Gastrocnemius medialis (tissue), 4 donors: Measurements from ENCODE around the gene AFF3. TPM values are rescaled to one million over a fixed set of nuclear protein-coding genes. Genes with fewer than 3 reads are reported as not detected.

Experiments
- ATAC-seq, 2 donors: fragments of 150-250 bp; one replicate each; pipeline ENCODE4 v1.9.1; 2016
- DNase-seq, 2 donors: peaks; one replicate each; pipeline ENCODE4 v3.0.0-alpha.2; 2019
- H3K27ac ChIP-seq, 4 donors: fragments of 200-600 bp; sonication (generic); 1 replicate in 1 of 4; 2 replicates in 3 of 4; pipeline ENCODE4 v1.5.1; 2016 to 2018; ENCODE audit warnings: mild to moderate bottlenecking in 2 of 4, moderate library complexity in 1 of 4
- H3K27me3 ChIP-seq, 3 donors: fragments of 200-600 bp; sonication (generic) in 2 of 3; 1 replicate in 1 of 3; 2 replicates in 2 of 3; pipeline versions ENCODE4 v1.5.1 to v1.6.0; 2016 to 2019; ENCODE audit warnings: mild to moderate bottlenecking in 1 of 3, moderate library complexity in 1 of 3
- H3K36me3 ChIP-seq, 2 donors: fragments of 200-600 bp; sonication (generic) in 1 of 2; one replicate each; pipeline ENCODE4 v1.5.1; 2017 to 2018
- H3K4me1 ChIP-seq, 2 donors: fragments of 200-600 bp; sonication (generic) in 1 of 2; one replicate each; pipeline ENCODE4 v1.5.1; 2016 to 2017; ENCODE audit warnings: mild to moderate bottlenecking in 2 of 2
- H3K4me3 ChIP-seq, 4 donors: fragments of 200-600 bp; sonication (generic) in 3 of 4; 1 replicate in 1 of 4; 2 replicates in 3 of 4; pipeline ENCODE4 v1.5.1; 2016 to 2019; ENCODE audit warnings: mild to moderate bottlenecking in 2 of 4
- H3K9me3 ChIP-seq, 3 donors: fragments of 200-600 bp; sonication (generic) in 2 of 3; 1 replicate in 1 of 3; 2 replicates in 2 of 3; pipeline ENCODE4 v1.5.1; 2016 to 2019
- CTCF ChIP-seq, 5 experiments: fragments of 450-650 bp in 3 of 5; fragments of 200-600 bp in 2 of 5; sonication (generic) in 2 of 5; IDR thresholded peaks in 4 of 5; conservative IDR thresholded peaks in 1 of 5; 1 replicate in 4 of 5; 2 replicates in 1 of 5; pipeline ENCODE4 v1.5.1; 2016 to 2019; ENCODE audit warnings: antibody characterized with exemption in 5 of 5, mild to moderate bottlenecking in 3 of 5, moderate library complexity in 3 of 5
- POLR2A ChIP-seq, 2 donors: fragments of 450-650 bp; IDR thresholded peaks; one replicate each; pipeline ENCODE4 v1.6.1; 2017; ENCODE audit warnings: antibody characterized with exemption in 2 of 2, mild to moderate bottlenecking in 2 of 2, moderate library complexity in 2 of 2
- in situ Hi-C, 4 donors: fragments of 200-750 bp; cut with MboI; loops; one replicate each; pipeline versions ENCODE4 v1.15.0 to v1.8.0; 2017; ENCODE audit warnings: low sequenced_read_pairs in 4 of 4
- intact Hi-C: fragments of 100-400 bp; cut with DNase I; formaldehyde crosslinking; loops from one replicate; pipeline ENCODE4 v1.15.1; 2023; ENCODE audit warnings: low total_unique reads
- total RNA-seq, 4 donors: library from RNA; depleted of rRNA; stranded (reverse); fragments of >200 nt; gene quantifications; one replicate each; pipeline versions ENCODE4 v1.1.0 to v1.2.3, GENCODE V29; 2016

Gene AFF3
- total RNA-seq, 4 donors from 2014 or later: 0.22 to 0.55 (median 0.47) TPM

DNA sequence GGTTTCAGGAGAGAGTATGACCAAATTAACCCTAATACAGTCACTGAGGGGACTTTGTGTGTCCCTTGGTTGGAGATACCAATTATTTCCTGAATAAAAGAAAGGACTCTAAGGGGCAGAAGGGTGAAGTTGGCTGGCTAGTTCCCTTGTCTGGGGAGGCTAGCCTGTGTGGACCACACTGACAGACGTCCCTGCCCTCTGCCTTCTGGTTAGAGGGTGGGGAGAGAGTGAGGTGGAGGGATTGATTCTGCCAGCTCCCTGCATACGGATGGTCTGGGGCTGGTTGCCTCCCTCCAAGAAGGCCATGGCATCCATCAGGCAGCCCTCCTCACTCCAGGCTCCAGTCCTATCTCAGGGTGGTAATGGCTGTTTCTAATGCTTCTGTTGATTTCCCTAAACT, 37.4 kb upstream of the AFF3 start:
- Histone ChIP-seq H3K4me1 (no peaks in the 10 kb centered on the region), H3K9me3 (no peaks in the 10 kb centered on the region), H3K27me3 (no peaks in the 10 kb centered on the region), H3K36me3 (no peaks in the 10 kb centered on the region), H3K4me3 (no peak overlapping the region), H3K27ac (no peak overlapping the region)
- TF ChIP-seq POLR2A (IDR thresholded peaks at IDR 0.05) (no peak), CTCF (IDR thresholded peaks at IDR 0.05 in 4 of 5, conservative IDR thresholded peaks at IDR 0.05 in 1 of 5) (no peak)
- DNase-seq (no peak), ATAC-seq (no peak)
- in situ Hi-C loops: no loop called here
- intact Hi-C loops: no loop called here

DNA sequence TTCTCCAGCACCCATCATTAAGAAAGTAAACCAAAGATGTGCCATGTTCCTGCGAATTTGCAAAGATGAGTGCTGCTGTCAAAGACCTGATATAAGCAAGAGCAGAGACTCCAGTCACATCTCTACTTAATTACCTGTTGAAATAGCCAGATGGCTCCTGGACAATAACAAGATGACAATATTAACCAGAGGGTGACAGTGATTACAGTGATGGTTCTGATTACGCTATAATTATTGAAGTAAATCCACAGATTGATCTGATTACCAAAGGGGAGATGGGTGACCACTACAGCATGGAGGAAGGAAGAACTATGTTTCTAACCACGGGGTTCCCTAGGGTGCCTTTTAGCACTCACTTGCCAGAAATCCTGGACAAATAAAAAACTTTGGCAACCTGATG, 36.5 kb upstream of the AFF3 start:
- Histone ChIP-seq H3K9me3 (no peaks in the 10 kb centered on the region), H3K36me3 (no peaks in the 10 kb centered on the region), H3K4me1 (no peaks in the 10 kb centered on the region), H3K27me3 (no peaks in the 10 kb centered on the region), H3K4me3 (no peak overlapping the region), H3K27ac (no peak overlapping the region)
- in situ Hi-C loops (no loop called here), intact Hi-C loops (no loop called here)
- TF ChIP-seq CTCF (IDR thresholded peaks at IDR 0.05 in 4 of 5, conservative IDR thresholded peaks at IDR 0.05 in 1 of 5): no peak
- no peak for TF ChIP-seq POLR2A (IDR thresholded peaks at IDR 0.05)
- no peak for ATAC-seq
- DNase-seq: no peak

DNA sequence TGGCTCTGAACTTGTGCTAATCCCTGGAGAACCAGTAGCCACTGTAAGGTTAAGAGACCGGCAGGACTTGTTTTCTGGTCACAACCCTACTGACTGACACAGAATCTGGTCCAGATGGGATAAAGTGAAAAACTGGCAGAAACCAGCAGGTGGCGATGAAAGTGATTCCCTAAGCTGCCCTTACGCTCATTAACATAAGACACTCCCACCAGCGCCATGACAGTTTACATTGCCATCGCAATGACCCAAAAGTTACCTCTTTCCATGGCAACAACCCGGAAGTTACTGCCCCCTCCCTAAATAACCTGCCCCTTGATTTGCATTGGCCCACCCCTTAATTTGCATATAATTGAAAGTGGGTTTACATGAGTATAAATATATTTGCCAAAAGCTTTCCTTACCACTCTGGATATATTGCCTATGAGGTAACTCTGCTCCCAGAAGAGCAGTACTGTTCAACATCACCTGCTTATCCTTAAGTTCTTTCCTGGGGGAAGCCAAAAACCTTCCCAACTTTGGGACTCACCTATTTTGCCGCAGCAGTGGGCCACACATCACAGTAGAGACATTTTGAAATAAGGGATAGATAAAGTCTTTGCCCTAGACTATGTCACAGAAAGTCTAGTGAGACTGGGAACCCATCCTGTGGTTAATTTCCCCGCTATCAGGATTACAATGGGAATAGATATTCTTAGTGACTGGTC, 35.8 kb upstream of the AFF3 start:
- no peaks in the 10 kb centered on the region for H3K4me1 ChIP-seq
- in situ Hi-C loops: no loop called here
- ATAC-seq (no peak), DNase-seq (no peak)
- H3K27ac ChIP-seq: no peak overlapping the region
- H3K9me3 ChIP-seq: no peaks in the 10 kb centered on the region
- intact Hi-C loops: no loop called here
- no peak overlapping the region for H3K4me3 ChIP-seq
- H3K27me3 ChIP-seq: no peaks in the 10 kb centered on the region
- H3K36me3 ChIP-seq: no peaks in the 10 kb centered on the region
- TF ChIP-seq CTCF (IDR thresholded peaks at IDR 0.05 in 4 of 5, conservative IDR thresholded peaks at IDR 0.05 in 1 of 5) (peak in 2 of 5 experiments; percentile 5 to 27), POLR2A (IDR thresholded peaks at IDR 0.05) (no peak)

DNA sequence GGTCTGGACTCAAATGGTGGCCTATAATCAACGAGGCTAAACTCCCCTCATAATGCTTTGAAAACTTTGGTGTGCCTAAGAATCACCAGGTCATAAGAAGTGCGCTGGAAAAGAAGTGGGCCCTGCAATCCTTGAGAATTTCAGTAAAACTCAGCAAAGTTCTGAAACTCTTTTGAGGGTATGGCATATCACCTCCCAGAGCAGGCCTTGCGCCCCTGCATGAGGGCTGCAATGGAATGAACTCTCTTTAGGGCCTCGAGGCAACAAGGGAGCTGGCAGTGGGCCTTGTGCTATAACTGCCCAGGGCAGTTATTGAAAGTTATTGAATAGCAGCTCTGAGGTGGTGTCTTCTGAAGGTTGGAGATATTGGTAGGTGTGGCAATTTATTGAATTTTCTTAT, 34.5 kb upstream of the AFF3 start:
- in situ Hi-C loops: no loop called here

More for the DNA sequence above, 34.5 kb upstream of the AFF3 start:
- intact Hi-C loops: no loop called here
- Histone ChIP-seq H3K27ac (no peak overlapping the region), H3K4me1 (no peaks in the 10 kb centered on the region), H3K27me3 (no peaks in the 10 kb centered on the region), H3K36me3 (no peaks in the 10 kb centered on the region), H3K4me3 (no peak overlapping the region), H3K9me3 (no peaks in the 10 kb centered on the region)
- no peak for DNase-seq
- TF ChIP-seq CTCF (IDR thresholded peaks at IDR 0.05 in 4 of 5, conservative IDR thresholded peaks at IDR 0.05 in 1 of 5) (no peak), POLR2A (IDR thresholded peaks at IDR 0.05) (no peak)
- ATAC-seq: no peak
